ENCODE results near the gene SMAD3. TPM values are rescaled to one million over a fixed set of nuclear protein-coding genes. Genes with fewer than 3 reads are reported as not detected.

Gene SMAD3
- total and polyA plus RNA-seq, 2 of the 4 experiments (the other 2 are of a cell fraction) = 71.0 to 177 TPM

DNA sequence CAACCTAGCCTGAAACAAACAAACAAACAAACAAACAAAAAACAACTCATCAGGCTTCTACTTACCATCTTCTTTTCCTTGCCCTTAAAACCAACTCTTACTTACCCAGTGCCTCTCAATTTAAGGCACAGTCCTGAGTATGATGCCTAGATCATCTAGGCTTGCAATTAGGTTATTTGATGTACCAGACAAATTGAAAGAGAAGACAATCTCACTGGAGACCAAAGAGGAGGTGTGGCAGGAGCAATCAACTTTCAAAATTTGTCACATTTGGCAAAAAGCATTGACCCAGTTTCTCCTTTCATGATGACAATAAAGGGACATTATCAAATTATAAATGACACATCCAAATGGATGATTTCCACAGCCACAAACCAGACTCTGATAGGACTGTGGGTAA lies 153.0 kb downstream of the SMAD3 start:
- no peak overlapping the region for H2BK5ac ChIP-seq (ENCODE audit: low read depth, low read length, poor library complexity, severe bottlenecking)
- no peaks in the 10 kb centered on the region for H3K9me1 ChIP-seq (ENCODE audit: insufficient read depth, low read length)
- no peak overlapping the region for H2AK9ac ChIP-seq (replicated peaks; ENCODE audit: low read depth, low read length, poor library complexity)
- TF ChIP-seq POLR2A (IDR thresholded peaks at IDR 0.05; ENCODE audit: low read depth, low read length) = no peak
- TF ChIP-seq MAZ (IDR thresholded peaks at IDR 0.05; ENCODE audit: borderline replicate concordance, low read depth, low read length) = no peak
- no peak for TF ChIP-seq MAFK (IDR thresholded peaks at IDR 0.05; ENCODE audit: low read depth, low read length)
- TF ChIP-seq RAD21 (IDR thresholded peaks at IDR 0.05; ENCODE audit: low read length) = no peak
- no peak for TF ChIP-seq RCOR1 (IDR thresholded peaks at IDR 0.05; ENCODE audit: insufficient replicate concordance, low read length)
- no peak for TF ChIP-seq RFX5 (IDR thresholded peaks at IDR 0.05; ENCODE audit: low read depth, low read length)
- TF ChIP-seq, protein P1, sequence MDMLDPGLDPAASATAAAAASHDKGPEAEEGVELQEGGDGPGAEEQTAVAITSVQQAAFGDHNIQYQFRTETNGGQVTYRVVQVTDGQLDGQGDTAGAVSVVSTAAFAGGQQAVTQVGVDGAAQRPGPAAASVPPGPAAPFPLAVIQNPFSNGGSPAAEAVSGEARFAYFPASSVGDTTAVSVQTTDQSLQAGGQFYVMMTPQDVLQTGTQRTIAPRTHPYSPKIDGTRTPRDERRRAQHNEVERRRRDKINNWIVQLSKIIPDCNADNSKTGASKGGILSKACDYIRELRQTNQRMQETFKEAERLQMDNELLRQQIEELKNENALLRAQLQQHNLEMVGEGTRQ (IDR thresholded peaks at IDR 0.05; ENCODE audit: low read depth, low read length) = no peak
- TF ChIP-seq, protein P2, sequence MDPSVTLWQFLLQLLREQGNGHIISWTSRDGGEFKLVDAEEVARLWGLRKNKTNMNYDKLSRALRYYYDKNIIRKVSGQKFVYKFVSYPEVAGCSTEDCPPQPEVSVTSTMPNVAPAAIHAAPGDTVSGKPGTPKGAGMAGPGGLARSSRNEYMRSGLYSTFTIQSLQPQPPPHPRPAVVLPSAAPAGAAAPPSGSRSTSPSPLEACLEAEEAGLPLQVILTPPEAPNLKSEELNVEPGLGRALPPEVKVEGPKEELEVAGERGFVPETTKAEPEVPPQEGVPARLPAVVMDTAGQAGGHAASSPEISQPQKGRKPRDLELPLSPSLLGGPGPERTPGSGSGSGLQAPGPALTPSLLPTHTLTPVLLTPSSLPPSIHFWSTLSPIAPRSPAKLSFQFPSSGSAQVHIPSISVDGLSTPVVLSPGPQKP (IDR thresholded peaks at IDR 0.05; ENCODE audit: borderline replicate concordance, low read depth, low read length) = no peak
- TF ChIP-seq MXI1 (IDR thresholded peaks at IDR 0.05; ENCODE audit: borderline replicate concordance, low read depth, low read length) = no peak
- TF ChIP-seq BHLHE40 (IDR thresholded peaks at IDR 0.05; ENCODE audit: low read depth, low read length) = no peak
- no peak for TF ChIP-seq SMC3 (IDR thresholded peaks at IDR 0.05; ENCODE audit: low read depth, low read length)
- TF ChIP-seq, protein P3, sequence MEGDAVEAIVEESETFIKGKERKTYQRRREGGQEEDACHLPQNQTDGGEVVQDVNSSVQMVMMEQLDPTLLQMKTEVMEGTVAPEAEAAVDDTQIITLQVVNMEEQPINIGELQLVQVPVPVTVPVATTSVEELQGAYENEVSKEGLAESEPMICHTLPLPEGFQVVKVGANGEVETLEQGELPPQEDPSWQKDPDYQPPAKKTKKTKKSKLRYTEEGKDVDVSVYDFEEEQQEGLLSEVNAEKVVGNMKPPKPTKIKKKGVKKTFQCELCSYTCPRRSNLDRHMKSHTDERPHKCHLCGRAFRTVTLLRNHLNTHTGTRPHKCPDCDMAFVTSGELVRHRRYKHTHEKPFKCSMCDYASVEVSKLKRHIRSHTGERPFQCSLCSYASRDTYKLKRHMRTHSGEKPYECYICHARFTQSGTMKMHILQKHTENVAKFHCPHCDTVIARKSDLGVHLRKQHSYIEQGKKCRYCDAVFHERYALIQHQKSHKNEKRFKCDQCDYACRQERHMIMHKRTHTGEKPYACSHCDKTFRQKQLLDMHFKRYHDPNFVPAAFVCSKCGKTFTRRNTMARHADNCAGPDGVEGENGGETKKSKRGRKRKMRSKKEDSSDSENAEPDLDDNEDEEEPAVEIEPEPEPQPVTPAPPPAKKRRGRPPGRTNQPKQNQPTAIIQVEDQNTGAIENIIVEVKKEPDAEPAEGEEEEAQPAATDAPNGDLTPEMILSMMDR (conservative IDR thresholded peaks at IDR 0.05; ENCODE audit: low read depth, low read length) = no peak
- no peak for TF ChIP-seq CHD1 (IDR thresholded peaks at IDR 0.05; ENCODE audit: low read depth, low read length)
- TF ChIP-seq CEBPB (IDR thresholded peaks at IDR 0.05; ENCODE audit: low read depth, low read length) = no peak
- TF ChIP-seq NFE2L2 (IDR thresholded peaks at IDR 0.05; ENCODE audit: low read depth, low read length) = no peak
- no peak for TF ChIP-seq FOS (IDR thresholded peaks at IDR 0.05; ENCODE audit: low read depth, low read length)
- ATAC-seq (ENCODE audit: low read depth) (no peak), DNase-seq (no peak)
- no peak overlapping the region for H3K9ac ChIP-seq (ENCODE audit: low read depth, low read length)
- no TSS peak for BruUV-seq (replicated peaks)
- in situ Hi-C loops (cut with MboI; ENCODE audit: low sequenced_read_pairs) = no loop called here
- H3K36me3 ChIP-seq (ENCODE audit: control insufficient read depth, insufficient read depth, low read length) = 0 out of 2 replicates have a peak, but pooled peaks cover 1% of the 10 kb centered on the region
- ChIA-PET POLR2A (ENCODE audit: unreplicated experiment) (interaction anchor here (0.7 kb wide), 1 partner anchor 52 kb away, joined by 5 read pairs; no protein-coding TSS in a partner anchor), CTCF (no interaction called here)
- H3K14ac ChIP-seq (replicated peaks; ENCODE audit: low read depth, low read length) = no peak overlapping the region
- H2BK15ac ChIP-seq (ENCODE audit: low read depth, low read length) = no peak overlapping the region
- H4K20me1 ChIP-seq (ENCODE audit: insufficient read depth, low read length) = no peaks in the 10 kb centered on the region; the same call in 1 of the 2 replicates
- H2BK20ac ChIP-seq (ENCODE audit: low read depth, low read length) = no peak overlapping the region
- H2AK5ac ChIP-seq (ENCODE audit: low read depth, low read length) = no peak overlapping the region
- no peak overlapping the region for H3K56ac ChIP-seq (ENCODE audit: extremely low read depth, insufficient read depth, low read length)
- no peaks in the 10 kb centered on the region for H3K9me3 ChIP-seq (ENCODE audit: control insufficient read depth, insufficient read depth, low read length)
- H3K4me2 ChIP-seq (ENCODE audit: low read depth, low read length) = no peak overlapping the region
- H3K4me3 ChIP-seq (ENCODE audit: insufficient read depth, low read depth, low read length) = no peak overlapping the region
- intact Hi-C loops (cut with micrococcal nuclease) = no loop called here
- H4K8ac ChIP-seq (ENCODE audit: low read depth in 2 of 2, low read length in 2 of 2) = no peak overlapping the region
- no peaks in the 10 kb centered on the region for H3K27me3 ChIP-seq (ENCODE audit: control insufficient read depth, insufficient read depth, low read length)
- H4K91ac ChIP-seq (ENCODE audit: insufficient read depth, low read depth, low read length) = no peak overlapping the region
- H3K27ac ChIP-seq (ENCODE audit: insufficient read depth, low read length) = no peak overlapping the region
- peaks cover 1% of the 10 kb centered on the region; the same call in 1 of the 2 replicates for H3K4me1 ChIP-seq (ENCODE audit: control insufficient read depth, insufficient read depth, low read length)
- no peak overlapping the region for H4K5ac ChIP-seq (ENCODE audit: low read depth, low read length)
- no peak overlapping the region for H3K4ac ChIP-seq (ENCODE audit: low read depth, low read length)
- dilution Hi-C loops (cut with HindIII; ENCODE audit: low sequenced_read_pairs, unreplicated experiment) = no loop called here
- no peak overlapping the region for H3K23ac ChIP-seq (ENCODE audit: low read depth, low read length)
- no peak overlapping the region for H3K18ac ChIP-seq (ENCODE audit: low read depth, low read length)
- H2BK120ac ChIP-seq (ENCODE audit: low read depth, low read length) = no peak overlapping the region
- no peak overlapping the region for H2AFZ ChIP-seq (replicated peaks; ENCODE audit: low read length, poor library complexity)
- H3K79me1 ChIP-seq (ENCODE audit: low read depth in 1 of 2, low read length in 2 of 2) = peaks cover 11 to 21% of the 10 kb centered on the region in 2 experiments; a peak in 3 of 4 replicates
